ENCODE measurements around the gene TMPRSS3.

GRCh38 chr21:42349420-42350317 lies 46.2 kb downstream of the TMPRSS3 start:
- TF ChIP-seq CTCF (conservative IDR thresholded peaks at IDR 0.05; ENCODE audit: low read depth, low read length) (no peak), EZH2 (IDR thresholded peaks at IDR 0.05; ENCODE audit: borderline replicate concordance, low read depth, low read length, poor library complexity, severe bottlenecking) (no peak)
